Osteoblast (primary cell): ENCODE data around the gene HYAL4. TPM values are rescaled to one million over a fixed set of nuclear protein-coding genes. Genes with fewer than 3 reads are reported as not detected.

Experiments used
- DNase-seq: peaks from one replicate; pipeline ENCODE4 v3.0.0; 2011; ENCODE audit warnings: low spot score, mixed read lengths; ENCODE audit not compliant: insufficient read length; ENCODE audit errors: missing footprints
- H2AFZ ChIP-seq: 2 replicates; pipeline ENCODE4 v1.6.0; 2011; ENCODE audit warnings: mild to moderate bottlenecking, low read length
- H3K27ac ChIP-seq: 2 replicates; pipeline ENCODE4 v1.5.1; 2011; ENCODE audit warnings: mild to moderate bottlenecking, low read depth, low read length, moderate library complexity
- H3K27me3 ChIP-seq: 2 replicates; pipeline ENCODE4 v1.6.0; 2012; ENCODE audit warnings: mild to moderate bottlenecking, control low read depth, inconsistent platforms, low read length, moderate library complexity; ENCODE audit not compliant: insufficient read depth
- H3K36me3 ChIP-seq: 2 replicates; pipeline ENCODE4 v1.5.1; 2011; ENCODE audit warnings: mild to moderate bottlenecking, low read length, control low read depth, moderate library complexity; ENCODE audit not compliant: insufficient read depth
- H3K4me1 ChIP-seq: 2 replicates; pipeline ENCODE4 v1.5.1; 2011; ENCODE audit warnings: mild to moderate bottlenecking, low read length, control low read depth, moderate library complexity; ENCODE audit not compliant: insufficient read depth
- H3K4me2 ChIP-seq: 2 replicates; pipeline ENCODE4 v1.6.0; 2011; ENCODE audit warnings: mild to moderate bottlenecking, low read length; ENCODE audit not compliant: insufficient read depth
- H3K4me3 ChIP-seq: fragments of 200-600 bp; sonication (generic); 3 replicates; pipeline ENCODE4 v1.5.1; 2012; ENCODE audit warnings: mild to moderate bottlenecking, low read length, inconsistent platforms; ENCODE audit not compliant: insufficient read depth
- H3K79me2 ChIP-seq: 2 replicates; pipeline ENCODE4 v1.6.0; 2012; ENCODE audit warnings: mild to moderate bottlenecking, low read length, control low read depth, inconsistent platforms; ENCODE audit not compliant: insufficient read depth
- H3K9me3 ChIP-seq: 2 replicates; pipeline ENCODE4 v1.5.1; 2011; ENCODE audit warnings: low read depth, low read length, control low read depth
- H4K20me1 ChIP-seq: 2 replicates; pipeline ENCODE4 v1.6.0; 2012; ENCODE audit warnings: mild to moderate bottlenecking, low read length, control low read depth; ENCODE audit not compliant: insufficient read depth
- CTCF ChIP-seq: IDR thresholded peaks from 2 replicates; pipeline ENCODE4 v1.5.1; 2011; ENCODE audit warnings: mild to moderate bottlenecking, low read depth, low read length, moderate library complexity; ENCODE audit errors: extremely low read depth
- total RNA-seq: library from RNA; depleted of rRNA; stranded (reverse); fragments of >200 nt; gene quantifications from 2 replicates; pipeline ENCODE4 v1.2.3, GENCODE V29; 2012

Gene HYAL4
- total RNA-seq, 1 donor = not detected

- Histone ChIP-seq H3K4me1 (no peaks in the 10 kb centered on the region), H2AFZ (no peak overlapping the region), H3K79me2 (no peaks in the 10 kb centered on the region), H3K4me2 (no peak overlapping the region), H3K4me3 (no peak overlapping the region), H3K9me3 (no peaks in the 10 kb centered on the region), H3K27me3 (no peaks in the 10 kb centered on the region), H3K27ac (no peak overlapping the region), H3K36me3 (no peaks in the 10 kb centered on the region), H4K20me1 (no peaks in the 10 kb centered on the region)
- no peak for DNase-seq
- TF ChIP-seq CTCF = no peak
These were observed 15.9 kb downstream of the HYAL4 start for GRCh38 chr7:123860848-123861247.

GRCh38 chr7:123862775-123863174 lies 17.8 kb downstream of the HYAL4 start:
- TF ChIP-seq CTCF = no peak

GRCh38 chr7:123863461-123863860 lies 18.5 kb downstream of the HYAL4 start:
- TF ChIP-seq CTCF = no peak
- no peak for DNase-seq
- Histone ChIP-seq H3K27me3 (no peaks in the 10 kb centered on the region), H3K27ac (no peak overlapping the region), H3K79me2 (no peaks in the 10 kb centered on the region), H3K4me3 (no peak overlapping the region), H3K9me3 (no peaks in the 10 kb centered on the region), H3K36me3 (no peaks in the 10 kb centered on the region), H4K20me1 (no peaks in the 10 kb centered on the region), H2AFZ (no peak overlapping the region), H3K4me1 (no peaks in the 10 kb centered on the region), H3K4me2 (no peak overlapping the region)

More at GRCh38 chr7:123862775-123863174, 17.8 kb downstream of the HYAL4 start:
- Histone ChIP-seq H3K9me3 (no peaks in the 10 kb centered on the region), H3K4me2 (no peak overlapping the region), H3K36me3 (no peaks in the 10 kb centered on the region), H2AFZ (no peak overlapping the region), H3K79me2 (no peaks in the 10 kb centered on the region), H3K27ac (no peak overlapping the region), H3K27me3 (no peaks in the 10 kb centered on the region), H3K4me1 (no peaks in the 10 kb centered on the region), H3K4me3 (no peak overlapping the region), H4K20me1 (no peaks in the 10 kb centered on the region)
- DNase-seq = no peak

- no peaks in the 10 kb centered on the region for H3K79me2 ChIP-seq
- no peaks in the 10 kb centered on the region for H3K36me3 ChIP-seq
- no peak overlapping the region for H3K27ac ChIP-seq
- H4K20me1 ChIP-seq = no peaks in the 10 kb centered on the region
- no peaks in the 10 kb centered on the region for H3K27me3 ChIP-seq
- DNase-seq = no peak
- H2AFZ ChIP-seq = no peak overlapping the region
- no peaks in the 10 kb centered on the region for H3K4me1 ChIP-seq
- no peaks in the 10 kb centered on the region for H3K9me3 ChIP-seq
- no peak for TF ChIP-seq CTCF
- no peak overlapping the region for H3K4me3 ChIP-seq
- H3K4me2 ChIP-seq = no peak overlapping the region
These were observed 19.0 kb downstream of the HYAL4 start for GRCh38 chr7:123864012-123864411.
